SK-N-SH treated with all-trans-retinoic acid at 6 μM for 48 hours (cell line): ENCODE measurements around the gene CLDN24.

ENCODE experiments used
- ATAC-seq: fragments of 200-7000 bp; cut with Tn5 transposase; 3 replicates; pipeline ENCODE4 v1.9.1; 2020; ENCODE audit warnings: mild to moderate bottlenecking, moderate library complexity
- ARNTL ChIP-seq: fragments of 450-650 bp; formaldehyde crosslinking; IDR thresholded peaks from 2 replicates; pipeline ENCODE4 v1.5.0; 2020; ENCODE audit warnings: low read depth, mild to moderate bottlenecking, moderate library complexity, borderline replicate concordance
- CREB5 ChIP-seq: fragments of 250-450 bp; sonication (Bioruptor Pico); IDR thresholded peaks from 2 replicates; pipeline ENCODE4 v1.5.1; 2020; ENCODE audit warnings: low read depth, mild to moderate bottlenecking, moderate library complexity
- CSDC2 ChIP-seq: fragments of 250-450 bp; sonication (Bioruptor Pico); IDR thresholded peaks from 2 replicates; pipeline ENCODE4 v1.5.0; 2020; ENCODE audit warnings: mild to moderate bottlenecking, moderate library complexity
- CSRNP3 ChIP-seq: fragments of 250-450 bp; sonication (Bioruptor Pico); IDR thresholded peaks from 2 replicates; pipeline ENCODE4 v1.5.1; 2021; ENCODE audit warnings: mild to moderate bottlenecking, moderate library complexity
- ESRRG ChIP-seq: fragments of 250-450 bp; sonication (Bioruptor Pico); IDR thresholded peaks from 2 replicates; pipeline ENCODE4 v1.6.1; 2021; ENCODE audit warnings: mild to moderate bottlenecking
- ISL1 ChIP-seq: fragments of 250-450 bp; sonication (Bioruptor Pico); IDR thresholded peaks from 2 replicates; pipeline ENCODE4 v2.1.2; 2022; ENCODE audit warnings: mild to moderate bottlenecking, moderate library complexity
- OSR1 ChIP-seq: fragments of 250-450 bp; sonication (Bioruptor Pico); IDR thresholded peaks from 2 replicates; pipeline ENCODE4 v1.8.0; 2022; ENCODE audit warnings: moderate library complexity, mild to moderate bottlenecking, inconsistent platforms
- PATZ1 ChIP-seq: fragments of 250-450 bp; sonication (Bioruptor Pico); IDR thresholded peaks from 2 replicates; pipeline ENCODE4 v1.8.0; 2020; ENCODE audit warnings: mild to moderate bottlenecking, moderate library complexity, borderline replicate concordance
- POU6F1 ChIP-seq: fragments of 250-450 bp; sonication (Bioruptor Pico); IDR thresholded peaks from 2 replicates; pipeline ENCODE4 v1.8.0; 2021; ENCODE audit warnings: low read depth, mild to moderate bottlenecking, moderate library complexity, borderline replicate concordance
- PPARA ChIP-seq: fragments of 250-450 bp; sonication (Bioruptor Pico); IDR thresholded peaks from 2 replicates; pipeline ENCODE4 v1.5.0; 2020; ENCODE audit warnings: mild to moderate bottlenecking, borderline replicate concordance
- RARB ChIP-seq: fragments of 250-450 bp; sonication (Bioruptor Pico); IDR thresholded peaks from 2 replicates; pipeline ENCODE4 v1.8.0; 2021; ENCODE audit warnings: mild to moderate bottlenecking, moderate library complexity
- SNAI2 ChIP-seq: fragments of 250-450 bp; sonication (Bioruptor Pico); IDR thresholded peaks from 2 replicates; pipeline ENCODE4 v1.5.0; 2020; ENCODE audit warnings: mild to moderate bottlenecking, moderate library complexity
- TCF4 ChIP-seq: fragments of 250-450 bp; sonication (Bioruptor Pico); IDR thresholded peaks from 2 replicates; pipeline ENCODE4 v1.8.0; 2021; ENCODE audit warnings: mild to moderate bottlenecking, moderate library complexity, borderline replicate concordance
- TOX ChIP-seq: fragments of 250-450 bp; sonication (Bioruptor Pico); IDR thresholded peaks from 2 replicates; pipeline ENCODE4 v1.8.0; 2021; ENCODE audit warnings: mild to moderate bottlenecking, moderate library complexity, borderline replicate concordance
- TSHZ2 ChIP-seq: fragments of 250-450 bp; sonication (Bioruptor Pico); IDR thresholded peaks from 2 replicates; pipeline ENCODE4 v1.5.0; 2020; ENCODE audit warnings: mild to moderate bottlenecking, moderate library complexity
- ZC3H10 ChIP-seq: fragments of 250-450 bp; sonication (Bioruptor Pico); IDR thresholded peaks from 2 replicates; pipeline ENCODE4 v1.5.1; 2021; ENCODE audit warnings: mild to moderate bottlenecking, moderate library complexity
- ZFP3 ChIP-seq: fragments of 250-450 bp; sonication (Bioruptor Pico); IDR thresholded peaks from 2 replicates; pipeline ENCODE4 v1.5.0; 2020; ENCODE audit warnings: mild to moderate bottlenecking, moderate library complexity
- ZNF565 ChIP-seq: fragments of 450-650 bp; formaldehyde crosslinking; conservative IDR thresholded peaks from 2 replicates; pipeline ENCODE4 v1.5.0; 2020; ENCODE audit warnings: low read depth, mild to moderate bottlenecking, moderate library complexity
- ZNF70 ChIP-seq: fragments of 450-650 bp; formaldehyde crosslinking; IDR thresholded peaks from 2 replicates; pipeline ENCODE4 v1.5.0; 2020; ENCODE audit warnings: mild to moderate bottlenecking, moderate library complexity
- ZNF8 ChIP-seq: fragments of 450-650 bp; formaldehyde crosslinking; IDR thresholded peaks from 2 replicates; pipeline ENCODE4 v1.5.0; 2020; ENCODE audit warnings: mild to moderate bottlenecking, moderate library complexity

CLDN24 gene

GRCh38 chr4:183345261-183345660 lies 23.0 kb upstream of the CLDN24 start:
- ATAC-seq = no peak
- TF ChIP-seq CSDC2 = no peak
- TF ChIP-seq ZNF565 = no peak
- no peak for TF ChIP-seq ZNF8 (CRISPR knock-in tag)
- TF ChIP-seq CREB5 (CRISPR knock-in tag) = no peak
- no peak for TF ChIP-seq ARNTL (CRISPR knock-in tag)
- no peak for TF ChIP-seq ZC3H10
- no peak for TF ChIP-seq CSRNP3 (CRISPR knock-in tag)
- TF ChIP-seq RARB (CRISPR knock-in tag) = no peak
- no peak for TF ChIP-seq ISL1
- no peak for TF ChIP-seq TCF4 (CRISPR knock-in tag)
- TF ChIP-seq SNAI2 = no peak
- TF ChIP-seq TOX (CRISPR knock-in tag) = no peak

GRCh38 chr4:183344523-183345255 lies 22.5 kb upstream of the CLDN24 start:
- no peak for TF ChIP-seq ESRRG (CRISPR knock-in tag)
- ATAC-seq = no peak

GRCh38 chr4:183343730-183344129 lies 21.5 kb upstream of the CLDN24 start:
- ATAC-seq = no peak

More at GRCh38 chr4:183343730-183344129, 21.5 kb upstream of the CLDN24 start:
- TF ChIP-seq CREB5 (CRISPR knock-in tag) (no peak), PATZ1 (no peak), ZC3H10 (no peak), TSHZ2 (CRISPR knock-in tag) (no peak), ZFP3 (CRISPR knock-in tag) (no peak), TOX (CRISPR knock-in tag) (no peak), ZNF8 (CRISPR knock-in tag) (no peak), CSRNP3 (CRISPR knock-in tag) (no peak), POU6F1 (CRISPR knock-in tag) (no peak), ARNTL (CRISPR knock-in tag) (no peak), PPARA (CRISPR knock-in tag) (no peak), ISL1 (no peak), ZNF565 (no peak), RARB (CRISPR knock-in tag) (no peak), OSR1 (CRISPR knock-in tag) (no peak), ZNF70 (CRISPR knock-in tag) (no peak)
